Cerebellar cortex (tissue), 1 donor: ENCODE data around the gene PRRT1B.

Source experiments
- DNase-seq: peaks from one replicate; pipeline ENCODE4 v3.0.0-alpha.2; 2015; ENCODE audit warnings: low spot score

Gene PRRT1B

GRCh38 chr9:131596430-131596743 lies 51.1 kb downstream of the PRRT1B start:
- no peak for DNase-seq

- no peak for DNase-seq
Measured at GRCh38 chr9:131597246-131597645, 51.9 kb downstream of the PRRT1B start.

GRCh38 chr9:131598121-131598520 lies 52.8 kb downstream of the PRRT1B start:
- peak; percentile 69 for DNase-seq

GRCh38 chr9:131601683-131602181 lies 56.4 kb downstream of the PRRT1B start:
- no peak for DNase-seq

GRCh38 chr9:131603199-131603598 lies 57.9 kb downstream of the PRRT1B start:
- DNase-seq: no peak

GRCh38 chr9:131603711-131604439 lies 58.6 kb downstream of the PRRT1B start:
- DNase-seq: no peak

GRCh38 chr9:131605770-131606590 lies 60.7 kb downstream of the PRRT1B start:
- DNase-seq: no peak

- no peak for DNase-seq
Measured at GRCh38 chr9:131606896-131607567, 61.7 kb downstream of the PRRT1B start.

- no peak for DNase-seq
Measured at GRCh38 chr9:131607591-131607990, 62.3 kb downstream of the PRRT1B start.

- DNase-seq: peak; percentile 86
Measured at GRCh38 chr9:131608493-131609037, 63.2 kb downstream of the PRRT1B start.
